ENCODE measurements around the gene TBC1D22A. TPM values are rescaled to one million over a fixed set of nuclear protein-coding genes. Genes with fewer than 3 reads are reported as not detected.

TBC1D22A gene
- total RNA-seq, 1 donor from 2014 or later = 6.8 TPM

- Histone ChIP-seq H3K27me3 (ENCODE audit: control insufficient read depth in 3 of 3, insufficient read depth in 3 of 3, low read length in 3 of 3) (no peaks in the 10 kb centered on the region), H3K9me3 (ENCODE audit: control insufficient read depth in 3 of 3, low read length in 3 of 3) (peaks cover 4 to 6% (median 5%) of the 10 kb centered on the region in 3 donors), H3K4me1 (ENCODE audit: control insufficient read depth in 3 of 3, insufficient read depth in 3 of 3, low read length in 3 of 3) (peaks cover 0 to 4% (median 0%) of the 10 kb centered on the region in 3 donors), H3K4me3 (ENCODE audit: low read length in 3 of 3) (no peak overlapping the region), H3K36me3 (ENCODE audit: control insufficient read depth in 3 of 3, insufficient read depth in 3 of 3, low read length in 3 of 3) (peaks cover 2 to 5% (median 3%) of the 10 kb centered on the region in 3 donors), H3K27ac (ENCODE audit: low read depth, low read length) (no peak overlapping the region), H3K9ac (ENCODE audit: low read depth in 1 of 3, low read length in 3 of 3) (no peak overlapping the region)
These were observed 309.6 kb downstream of the TBC1D22A start for GRCh38 chr22:47071807-47072641.

- H3K4me1 ChIP-seq (ENCODE audit: control insufficient read depth in 3 of 3, insufficient read depth in 3 of 3, low read length in 3 of 3) = peaks cover 0 to 4% (median 0%) of the 10 kb centered on the region in 3 donors
- H3K36me3 ChIP-seq (ENCODE audit: control insufficient read depth in 3 of 3, insufficient read depth in 3 of 3, low read length in 3 of 3) = peaks cover 2 to 5% (median 3%) of the 10 kb centered on the region in 3 donors
- H3K27me3 ChIP-seq (ENCODE audit: control insufficient read depth in 3 of 3, insufficient read depth in 3 of 3, low read length in 3 of 3) = no peaks in the 10 kb centered on the region
- H3K4me3 ChIP-seq (ENCODE audit: low read length in 3 of 3) = no peak overlapping the region
- H3K9ac ChIP-seq (ENCODE audit: low read depth in 1 of 3, low read length in 3 of 3) = no peak overlapping the region
- peaks cover 4 to 6% (median 5%) of the 10 kb centered on the region in 3 donors for H3K9me3 ChIP-seq (ENCODE audit: control insufficient read depth in 3 of 3, low read length in 3 of 3)
- no peak overlapping the region for H3K27ac ChIP-seq (ENCODE audit: low read depth, low read length)
These were observed 310.2 kb downstream of the TBC1D22A start for GRCh38 chr22:47072642-47072967.

GRCh38 chr22:47073075-47073474 lies 310.6 kb downstream of the TBC1D22A start:
- Histone ChIP-seq H3K9ac (ENCODE audit: low read depth in 1 of 3, low read length in 3 of 3) (no peak overlapping the region), H3K36me3 (ENCODE audit: control insufficient read depth in 3 of 3, insufficient read depth in 3 of 3, low read length in 3 of 3) (peaks cover 2 to 3% (median 3%) of the 10 kb centered on the region in 3 donors), H3K9me3 (ENCODE audit: control insufficient read depth in 3 of 3, low read length in 3 of 3) (peaks cover 4 to 6% (median 5%) of the 10 kb centered on the region in 3 donors), H3K4me3 (ENCODE audit: low read length in 3 of 3) (no peak overlapping the region), H3K27ac (ENCODE audit: low read depth, low read length) (no peak overlapping the region), H3K27me3 (ENCODE audit: control insufficient read depth in 3 of 3, insufficient read depth in 3 of 3, low read length in 3 of 3) (no peaks in the 10 kb centered on the region), H3K4me1 (ENCODE audit: control insufficient read depth in 3 of 3, insufficient read depth in 3 of 3, low read length in 3 of 3) (peaks cover 0 to 2% (median 0%) of the 10 kb centered on the region in 3 donors)

GRCh38 chr22:47074105-47074504 lies 311.7 kb downstream of the TBC1D22A start:
- no peak overlapping the region for H3K9ac ChIP-seq (ENCODE audit: low read depth in 1 of 3, low read length in 3 of 3)
- H3K27me3 ChIP-seq (ENCODE audit: control insufficient read depth in 3 of 3, insufficient read depth in 3 of 3, low read length in 3 of 3) = no peaks in the 10 kb centered on the region
- peaks cover 2 to 3% (median 3%) of the 10 kb centered on the region in 3 donors for H3K36me3 ChIP-seq (ENCODE audit: control insufficient read depth in 3 of 3, insufficient read depth in 3 of 3, low read length in 3 of 3)

GRCh38 chr22:47075568-47075967 lies 313.1 kb downstream of the TBC1D22A start:
- no peak overlapping the region for H3K9ac ChIP-seq (ENCODE audit: low read depth in 1 of 3, low read length in 3 of 3)
- H3K4me3 ChIP-seq (ENCODE audit: low read length in 3 of 3) = no peak overlapping the region

More at GRCh38 chr22:47074105-47074504, 311.7 kb downstream of the TBC1D22A start:
- peaks cover 4 to 6% (median 5%) of the 10 kb centered on the region in 3 donors for H3K9me3 ChIP-seq (ENCODE audit: control insufficient read depth in 3 of 3, low read length in 3 of 3)
- H3K27ac ChIP-seq (ENCODE audit: low read depth, low read length) = no peak overlapping the region
- H3K4me1 ChIP-seq (ENCODE audit: control insufficient read depth in 3 of 3, insufficient read depth in 3 of 3, low read length in 3 of 3) = peaks cover 0 to 2% (median 0%) of the 10 kb centered on the region in 3 donors
- H3K4me3 ChIP-seq (ENCODE audit: low read length in 3 of 3) = no peak overlapping the region

GRCh38 chr22:47076758-47077157 lies 314.3 kb downstream of the TBC1D22A start:
- peaks cover 3 to 12% (median 4%) of the 10 kb centered on the region in 3 donors for H3K9me3 ChIP-seq (ENCODE audit: control insufficient read depth in 3 of 3, low read length in 3 of 3)
- no peak overlapping the region for H3K27ac ChIP-seq (ENCODE audit: low read depth, low read length)
- no peak overlapping the region for H3K9ac ChIP-seq (ENCODE audit: low read depth in 1 of 3, low read length in 3 of 3)
- H3K27me3 ChIP-seq (ENCODE audit: control insufficient read depth in 3 of 3, insufficient read depth in 3 of 3, low read length in 3 of 3) = no peaks in the 10 kb centered on the region
- H3K4me1 ChIP-seq (ENCODE audit: control insufficient read depth in 3 of 3, insufficient read depth in 3 of 3, low read length in 3 of 3) = no peaks in the 10 kb centered on the region
- no peak overlapping the region for H3K4me3 ChIP-seq (ENCODE audit: low read length in 3 of 3)
- peaks cover 2 to 3% (median 3%) of the 10 kb centered on the region in 3 donors for H3K36me3 ChIP-seq (ENCODE audit: control insufficient read depth in 3 of 3, insufficient read depth in 3 of 3, low read length in 3 of 3)

More at GRCh38 chr22:47075568-47075967, 313.1 kb downstream of the TBC1D22A start:
- Histone ChIP-seq H3K27ac (ENCODE audit: low read depth, low read length) (no peak overlapping the region), H3K9me3 (ENCODE audit: control insufficient read depth in 3 of 3, low read length in 3 of 3) (peaks cover 3 to 12% (median 4%) of the 10 kb centered on the region in 3 donors), H3K36me3 (ENCODE audit: control insufficient read depth in 3 of 3, insufficient read depth in 3 of 3, low read length in 3 of 3) (peaks cover 2 to 3% (median 3%) of the 10 kb centered on the region in 3 donors), H3K27me3 (ENCODE audit: control insufficient read depth in 3 of 3, insufficient read depth in 3 of 3, low read length in 3 of 3) (no peaks in the 10 kb centered on the region), H3K4me1 (ENCODE audit: control insufficient read depth in 3 of 3, insufficient read depth in 3 of 3, low read length in 3 of 3) (no peaks in the 10 kb centered on the region)

GRCh38 chr22:47080100-47080499 lies 317.6 kb downstream of the TBC1D22A start:
- Histone ChIP-seq H3K4me1 (ENCODE audit: control insufficient read depth in 3 of 3, insufficient read depth in 3 of 3, low read length in 3 of 3) (no peaks in the 10 kb centered on the region), H3K9me3 (ENCODE audit: control insufficient read depth in 3 of 3, low read length in 3 of 3) (peaks cover 0 to 10% (median 5%) of the 10 kb centered on the region in 3 donors), H3K27me3 (ENCODE audit: control insufficient read depth in 3 of 3, insufficient read depth in 3 of 3, low read length in 3 of 3) (no peaks in the 10 kb centered on the region), H3K4me3 (ENCODE audit: low read length in 3 of 3) (no peak overlapping the region), H3K9ac (ENCODE audit: low read depth in 1 of 3, low read length in 3 of 3) (no peak overlapping the region), H3K27ac (ENCODE audit: low read depth, low read length) (no peak overlapping the region), H3K36me3 (ENCODE audit: control insufficient read depth in 3 of 3, insufficient read depth in 3 of 3, low read length in 3 of 3) (no peaks in the 10 kb centered on the region)

- Histone ChIP-seq H3K4me3 (ENCODE audit: low read length in 3 of 3) (no peak overlapping the region), H3K27me3 (ENCODE audit: control insufficient read depth in 3 of 3, insufficient read depth in 3 of 3, low read length in 3 of 3) (no peaks in the 10 kb centered on the region), H3K4me1 (ENCODE audit: control insufficient read depth in 3 of 3, insufficient read depth in 3 of 3, low read length in 3 of 3) (no peaks in the 10 kb centered on the region), H3K27ac (ENCODE audit: low read depth, low read length) (no peak overlapping the region), H3K9me3 (ENCODE audit: control insufficient read depth in 3 of 3, low read length in 3 of 3) (peaks cover 0 to 6% (median 2%) of the 10 kb centered on the region in 3 donors), H3K9ac (ENCODE audit: low read depth in 1 of 3, low read length in 3 of 3) (no peak overlapping the region), H3K36me3 (ENCODE audit: control insufficient read depth in 3 of 3, insufficient read depth in 3 of 3, low read length in 3 of 3) (no peaks in the 10 kb centered on the region)
These were observed 320.1 kb downstream of the TBC1D22A start for GRCh38 chr22:47082505-47082904.

- Histone ChIP-seq H3K9ac (ENCODE audit: low read depth in 1 of 3, low read length in 3 of 3) (no peak overlapping the region), H3K27ac (ENCODE audit: low read depth, low read length) (no peak overlapping the region), H3K9me3 (ENCODE audit: control insufficient read depth in 3 of 3, low read length in 3 of 3) (peaks cover 0 to 6% (median 2%) of the 10 kb centered on the region in 3 donors), H3K4me3 (ENCODE audit: low read length in 3 of 3) (no peak overlapping the region), H3K36me3 (ENCODE audit: control insufficient read depth in 3 of 3, insufficient read depth in 3 of 3, low read length in 3 of 3) (no peaks in the 10 kb centered on the region), H3K27me3 (ENCODE audit: control insufficient read depth in 3 of 3, insufficient read depth in 3 of 3, low read length in 3 of 3) (no peaks in the 10 kb centered on the region), H3K4me1 (ENCODE audit: control insufficient read depth in 3 of 3, insufficient read depth in 3 of 3, low read length in 3 of 3) (no peaks in the 10 kb centered on the region)
These were observed 321.0 kb downstream of the TBC1D22A start for GRCh38 chr22:47083379-47083986.

GRCh38 chr22:47084226-47084625 lies 321.8 kb downstream of the TBC1D22A start:
- Histone ChIP-seq H3K36me3 (ENCODE audit: control insufficient read depth in 3 of 3, insufficient read depth in 3 of 3, low read length in 3 of 3) (no peaks in the 10 kb centered on the region), H3K27ac (ENCODE audit: low read depth, low read length) (no peak overlapping the region), H3K9me3 (ENCODE audit: control insufficient read depth in 3 of 3, low read length in 3 of 3) (peaks cover 0 to 6% (median 2%) of the 10 kb centered on the region in 3 donors), H3K27me3 (ENCODE audit: control insufficient read depth in 3 of 3, insufficient read depth in 3 of 3, low read length in 3 of 3) (no peaks in the 10 kb centered on the region), H3K9ac (ENCODE audit: low read depth in 1 of 3, low read length in 3 of 3) (no peak overlapping the region), H3K4me3 (ENCODE audit: low read length in 3 of 3) (no peak overlapping the region), H3K4me1 (ENCODE audit: control insufficient read depth in 3 of 3, insufficient read depth in 3 of 3, low read length in 3 of 3) (no peaks in the 10 kb centered on the region)
